Prostate gland (tissue), 2 donors: ENCODE results near the gene LSAMP. TPM values are rescaled to one million over a fixed set of nuclear protein-coding genes. Genes with fewer than 3 reads are reported as not detected.
"Not testable (repeated sequence)": the region's sequence is repeated elsewhere in the genome, so short reads cannot be mapped to it uniquely, and the experiment has no call there.

Source experiments
- DNase-seq: peaks from one replicate; pipeline ENCODE4 v3.0.0-alpha.2; 2019; ENCODE audit warnings: low spot score
- H3K27ac ChIP-seq, 2 donors: fragments of 200-600 bp; sonication (generic); 2 replicates each; pipeline ENCODE4 v1.5.1; 2017 to 2019
- H3K27me3 ChIP-seq: fragments of 200-600 bp; sonication (generic); replicated peaks from 2 replicates; pipeline ENCODE4 v1.5.1; 2019; ENCODE audit not compliant: insufficient read depth
- H3K36me3 ChIP-seq, 2 donors: fragments of 200-600 bp; sonication (generic); 1 replicate in 1 of 2; 2 replicates in 1 of 2; pipeline versions ENCODE4 v1.5.1 to v1.8.1; 2017 to 2019
- H3K4me1 ChIP-seq: fragments of 200-600 bp; sonication (generic); replicated peaks from 2 replicates; pipeline ENCODE4 v1.5.1; 2019
- H3K4me3 ChIP-seq, 2 donors: fragments of 200-600 bp; sonication (generic); 2 replicates each; pipeline ENCODE4 v1.5.1; 2017 to 2019
- H3K9me3 ChIP-seq: fragments of 200-600 bp; sonication (generic); 2 replicates; pipeline ENCODE4 v1.5.1; 2017
- POLR2A ChIP-seq: fragments of 450-650 bp; IDR thresholded peaks from one replicate; pipeline ENCODE4 v1.6.1; 2016; ENCODE audit warnings: antibody characterized with exemption, mild to moderate bottlenecking
- POLR2AphosphoS5 ChIP-seq: sonication (generic); formaldehyde crosslinking; IDR thresholded peaks from one replicate; pipeline ENCODE4 v1.6.1; 2017; ENCODE audit warnings: antibody characterized with exemption
- WGBS: methylation state at CpG from one replicate; pipeline ENCODE4 v1.1.5; 2018; 5-methylcytosine and 5-hydroxymethylcytosine counted together
- intact Hi-C: fragments of 100-400 bp; cut with DNase I; formaldehyde crosslinking; loops from one replicate; pipeline ENCODE4 v1.14.2; 2022
- total RNA-seq, 2 donors: library from RNA; depleted of rRNA; stranded (reverse); fragments of >200 nt; gene quantifications; one replicate each; pipeline ENCODE4 v1.1.0, GENCODE V29; 2016
- TF ChIP-seq, protein P1 (sequence below), 4 experiments: fragments of 200-600 bp in 2 of 4; fragments of 450-650 bp in 2 of 4; sonication (generic) in 2 of 4; IDR thresholded peaks; 1 replicate in 3 of 4; 2 replicates in 1 of 4; pipeline ENCODE4 v1.5.1; 2016 to 2019; ENCODE audit warnings: antibody characterized with exemption in 4 of 4, mild to moderate bottlenecking in 2 of 4, moderate library complexity in 2 of 4

The LSAMP gene
- total RNA-seq, 2 donors from 2014 or later, result 15.4 to 38.0 TPM

- intact Hi-C loops, result no loop called here
- H3K27ac ChIP-seq, result no peak overlapping the region
- DNase-seq, result no peak
- TF ChIP-seq POLR2AphosphoS5 (no peak), POLR2A (no peak)
- TF ChIP-seq, protein P1, sequence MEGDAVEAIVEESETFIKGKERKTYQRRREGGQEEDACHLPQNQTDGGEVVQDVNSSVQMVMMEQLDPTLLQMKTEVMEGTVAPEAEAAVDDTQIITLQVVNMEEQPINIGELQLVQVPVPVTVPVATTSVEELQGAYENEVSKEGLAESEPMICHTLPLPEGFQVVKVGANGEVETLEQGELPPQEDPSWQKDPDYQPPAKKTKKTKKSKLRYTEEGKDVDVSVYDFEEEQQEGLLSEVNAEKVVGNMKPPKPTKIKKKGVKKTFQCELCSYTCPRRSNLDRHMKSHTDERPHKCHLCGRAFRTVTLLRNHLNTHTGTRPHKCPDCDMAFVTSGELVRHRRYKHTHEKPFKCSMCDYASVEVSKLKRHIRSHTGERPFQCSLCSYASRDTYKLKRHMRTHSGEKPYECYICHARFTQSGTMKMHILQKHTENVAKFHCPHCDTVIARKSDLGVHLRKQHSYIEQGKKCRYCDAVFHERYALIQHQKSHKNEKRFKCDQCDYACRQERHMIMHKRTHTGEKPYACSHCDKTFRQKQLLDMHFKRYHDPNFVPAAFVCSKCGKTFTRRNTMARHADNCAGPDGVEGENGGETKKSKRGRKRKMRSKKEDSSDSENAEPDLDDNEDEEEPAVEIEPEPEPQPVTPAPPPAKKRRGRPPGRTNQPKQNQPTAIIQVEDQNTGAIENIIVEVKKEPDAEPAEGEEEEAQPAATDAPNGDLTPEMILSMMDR (IDR thresholded peaks at IDR 0.05), result no peak
- H3K4me3 ChIP-seq, result no peak overlapping the region
- no peaks in the 10 kb centered on the region for H3K36me3 ChIP-seq
- H3K4me1 ChIP-seq, result no peaks in the 10 kb centered on the region
- no peaks in the 10 kb centered on the region for H3K9me3 ChIP-seq
- no peaks in the 10 kb centered on the region for H3K27me3 ChIP-seq
- 96% methylated on average over 1 of the region's 1 CpG for WGBS
Observed at GRCh38 chr3:116077059-116077458, 368.2 kb downstream of the LSAMP start.

DNA sequence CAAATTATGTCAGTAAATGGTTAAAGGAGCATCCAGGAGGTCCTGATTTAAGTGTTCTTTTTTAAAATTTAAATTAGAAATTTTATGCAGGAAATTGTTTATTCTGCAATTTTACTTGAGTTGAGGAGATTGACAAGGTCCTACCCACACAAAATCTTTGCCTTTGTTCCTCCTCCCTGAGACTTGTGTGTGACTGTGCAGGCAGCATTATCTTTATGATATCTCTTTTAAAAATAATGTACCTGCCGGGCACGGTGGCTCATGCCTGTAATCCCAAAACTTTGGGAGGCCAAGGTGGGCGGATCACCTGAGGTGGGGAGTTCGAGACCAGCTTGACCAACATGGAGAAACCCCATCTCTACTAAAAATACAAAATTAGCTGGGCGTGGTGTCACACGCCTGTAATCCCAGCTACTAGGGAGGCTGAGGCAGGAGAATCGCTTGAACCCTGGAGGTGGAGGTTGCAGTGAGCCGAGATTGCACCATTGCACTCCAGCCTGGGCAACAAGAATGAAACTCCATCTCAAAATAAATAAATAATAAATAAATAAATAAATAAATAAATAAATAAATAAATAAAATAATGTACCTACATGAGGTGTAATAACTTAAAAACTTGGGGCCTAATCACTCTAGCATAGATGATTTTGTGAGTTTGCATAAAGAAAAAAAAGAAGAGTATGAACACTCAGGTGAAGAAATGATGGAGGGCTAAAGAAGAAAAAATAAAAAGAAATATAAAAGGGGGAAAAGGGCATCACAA, 374.6 kb downstream of the LSAMP start:
- H3K27me3 ChIP-seq, H3K36me3 ChIP-seq, H3K27ac ChIP-seq, H3K9me3 ChIP-seq, H3K4me1 ChIP-seq, DNase-seq, H3K4me3 ChIP-seq, intact Hi-C loops: not testable (repeated sequence)
- WGBS, result 68% methylated on average over 8 of the region's 8 CpGs

GRCh38 chr3:116070061-116070460, 375.2 kb downstream of the LSAMP start:
- TF ChIP-seq, protein P1 (IDR thresholded peaks at IDR 0.05), result no peak
- TF ChIP-seq POLR2AphosphoS5 (no peak), POLR2A (no peak)
- H3K27me3 ChIP-seq, result no peaks in the 10 kb centered on the region
- H3K36me3 ChIP-seq, result no peaks in the 10 kb centered on the region
- intact Hi-C loops, result no loop called here
- H3K9me3 ChIP-seq, result no peaks in the 10 kb centered on the region
- WGBS, result 19% methylated on average over 2 of the region's 2 CpGs
- no peak for DNase-seq
- H3K27ac ChIP-seq, result no peak overlapping the region
- H3K4me3 ChIP-seq, result no peak overlapping the region
- no peaks in the 10 kb centered on the region for H3K4me1 ChIP-seq

- H3K4me3 ChIP-seq, result no peak overlapping the region
- intact Hi-C loops, result no loop called here
- no peaks in the 10 kb centered on the region for H3K27me3 ChIP-seq
- TF ChIP-seq POLR2AphosphoS5, result no peak
- TF ChIP-seq POLR2A, result no peak
- TF ChIP-seq, protein P1 (IDR thresholded peaks at IDR 0.05), result no peak
- H3K27ac ChIP-seq, result no peak overlapping the region
- no peaks in the 10 kb centered on the region for H3K36me3 ChIP-seq
- no peak for DNase-seq
- no peaks in the 10 kb centered on the region for H3K4me1 ChIP-seq
- 66% methylated on average over 4 of the region's 4 CpGs for WGBS
- no peaks in the 10 kb centered on the region for H3K9me3 ChIP-seq
Observed at GRCh38 chr3:116069024-116069423, 376.3 kb downstream of the LSAMP start.

DNA sequence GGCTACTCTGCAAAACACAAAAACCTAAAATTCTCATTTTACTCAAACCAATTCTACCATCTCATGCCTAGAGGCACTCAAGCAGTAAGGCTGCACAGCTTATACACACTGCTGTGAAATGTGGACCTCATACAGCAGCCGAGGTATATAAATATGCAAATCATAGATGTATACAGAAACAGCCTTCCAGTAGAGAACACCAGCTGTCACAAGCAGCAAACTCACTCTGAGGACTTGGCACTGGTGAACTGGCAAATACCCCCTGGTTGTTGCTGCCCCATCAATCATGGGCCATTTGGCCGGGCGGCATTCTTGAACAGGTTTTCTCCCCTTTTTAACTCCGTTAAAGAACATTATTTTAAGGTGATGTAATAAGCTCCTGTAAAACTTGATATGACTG, 378.0 kb downstream of the LSAMP start:
- Histone ChIP-seq H3K27me3 (no peaks in the 10 kb centered on the region), H3K4me3 (no peak overlapping the region), H3K9me3 (no peaks in the 10 kb centered on the region), H3K36me3 (no peaks in the 10 kb centered on the region), H3K4me1 (no peaks in the 10 kb centered on the region), H3K27ac (no peak overlapping the region)
- DNase-seq, result no peak
- TF ChIP-seq POLR2A, result no peak
- TF ChIP-seq, protein P1 (IDR thresholded peaks at IDR 0.05), result no peak
- TF ChIP-seq POLR2AphosphoS5, result no peak
- 46% methylated on average over 4 of the region's 4 CpGs for WGBS
- intact Hi-C loops, result no loop called here
